NCI-H2196 (cell line): ENCODE measurements around the gene SSUH2.

Source experiments
- DNase-seq: peaks from one replicate; lab custom pipeline; 2025; ENCODE audit not compliant: unreplicated experiment; lab: John Stamatoyannopoulos, UW

The SSUH2 gene

GRCh38 chr3:8643693-8644365 is 769 bp downstream of the SSUH2 start:
- no peak for DNase-seq

GRCh38 chr3:8642001-8642400 is 2.6 kb downstream of the SSUH2 start:
- DNase-seq = no peak

GRCh38 chr3:8641472-8641871 is 3.1 kb downstream of the SSUH2 start:
- no peak for DNase-seq

GRCh38 chr3:8640223-8640622 is 4.4 kb downstream of the SSUH2 start:
- DNase-seq = no peak

GRCh38 chr3:8639659-8640000 is 5.0 kb downstream of the SSUH2 start:
- DNase-seq = no peak

- no peak for DNase-seq
These were observed 5.5 kb downstream of the SSUH2 start for GRCh38 chr3:8638994-8639658.

GRCh38 chr3:8637348-8637747 is 7.2 kb downstream of the SSUH2 start:
- DNase-seq = no peak

GRCh38 chr3:8635631-8636030 is 9.0 kb downstream of the SSUH2 start:
- DNase-seq = no peak

- DNase-seq = no peak
These were observed 9.5 kb downstream of the SSUH2 start for GRCh38 chr3:8635125-8635524.

- DNase-seq = no peak
These were observed 12.0 kb downstream of the SSUH2 start for GRCh38 chr3:8632402-8633237.

GRCh38 chr3:8631661-8632060 is 12.9 kb downstream of the SSUH2 start:
- DNase-seq = no peak

- DNase-seq = no peak
These were observed 15.2 kb downstream of the SSUH2 start for GRCh38 chr3:8629151-8630021.

- DNase-seq = no peak
These were observed 16.6 kb downstream of the SSUH2 start for GRCh38 chr3:8627949-8628348.

GRCh38 chr3:8627201-8627940 is 17.2 kb downstream of the SSUH2 start:
- no peak for DNase-seq

GRCh38 chr3:8625991-8626390 is 18.6 kb downstream of the SSUH2 start:
- no peak for DNase-seq

GRCh38 chr3:8624612-8625011 is 20.0 kb downstream of the SSUH2 start:
- DNase-seq = no peak

GRCh38 chr3:8623741-8624140 is 20.9 kb downstream of the SSUH2 start:
- DNase-seq = no peak

- DNase-seq = peak; percentile 9
These were observed 21.5 kb downstream of the SSUH2 start for GRCh38 chr3:8622873-8623691.

GRCh38 chr3:8621872-8622271 is 22.7 kb downstream of the SSUH2 start:
- DNase-seq = no peak

GRCh38 chr3:8621141-8621540 is 23.5 kb downstream of the SSUH2 start:
- DNase-seq = no peak
